ENCODE measurements around the gene APOA4.
"Not testable (repeated sequence)": the region's sequence is repeated elsewhere in the genome, so short reads cannot be mapped to it uniquely, and the experiment has no call there.

The APOA4 gene

DNA sequence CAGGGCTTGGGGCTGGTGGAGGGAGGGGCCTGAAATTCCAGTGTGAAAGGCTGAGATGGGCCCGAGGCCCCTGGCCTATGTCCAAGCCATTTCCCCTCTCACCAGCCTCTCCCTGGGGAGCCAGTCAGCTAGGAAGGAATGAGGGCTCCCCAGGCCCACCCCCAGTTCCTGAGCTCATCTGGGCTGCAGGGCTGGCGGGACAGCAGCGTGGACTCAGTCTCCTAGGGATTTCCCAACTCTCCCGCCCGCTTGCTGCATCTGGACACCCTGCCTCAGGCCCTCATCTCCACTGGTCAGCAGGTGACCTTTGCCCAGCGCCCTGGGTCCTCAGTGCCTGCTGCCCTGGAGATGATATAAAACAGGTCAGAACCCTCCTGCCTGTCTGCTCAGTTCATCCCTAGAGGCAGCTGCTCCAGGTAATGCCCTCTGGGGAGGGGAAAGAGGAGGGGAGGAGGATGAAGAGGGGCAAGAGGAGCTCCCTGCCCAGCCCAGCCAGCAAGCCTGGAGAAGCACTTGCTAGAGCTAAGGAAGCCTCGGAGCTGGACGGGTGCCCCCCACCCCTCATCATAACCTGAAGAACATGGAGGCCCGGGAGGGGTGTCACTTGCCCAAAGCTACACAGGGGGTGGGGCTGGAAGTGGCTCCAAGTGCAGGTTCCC is 6.5 kb upstream of the APOA4 start, which contains the start of gene APOC3:
APOC3 (plus strand) TSS at position 383 of the 659 bp plus-strand sequence. CDS start 676 bp downstream, outside the sequence.
- DNase-seq (ENCODE audit: low spot score) = no peak

DNA sequence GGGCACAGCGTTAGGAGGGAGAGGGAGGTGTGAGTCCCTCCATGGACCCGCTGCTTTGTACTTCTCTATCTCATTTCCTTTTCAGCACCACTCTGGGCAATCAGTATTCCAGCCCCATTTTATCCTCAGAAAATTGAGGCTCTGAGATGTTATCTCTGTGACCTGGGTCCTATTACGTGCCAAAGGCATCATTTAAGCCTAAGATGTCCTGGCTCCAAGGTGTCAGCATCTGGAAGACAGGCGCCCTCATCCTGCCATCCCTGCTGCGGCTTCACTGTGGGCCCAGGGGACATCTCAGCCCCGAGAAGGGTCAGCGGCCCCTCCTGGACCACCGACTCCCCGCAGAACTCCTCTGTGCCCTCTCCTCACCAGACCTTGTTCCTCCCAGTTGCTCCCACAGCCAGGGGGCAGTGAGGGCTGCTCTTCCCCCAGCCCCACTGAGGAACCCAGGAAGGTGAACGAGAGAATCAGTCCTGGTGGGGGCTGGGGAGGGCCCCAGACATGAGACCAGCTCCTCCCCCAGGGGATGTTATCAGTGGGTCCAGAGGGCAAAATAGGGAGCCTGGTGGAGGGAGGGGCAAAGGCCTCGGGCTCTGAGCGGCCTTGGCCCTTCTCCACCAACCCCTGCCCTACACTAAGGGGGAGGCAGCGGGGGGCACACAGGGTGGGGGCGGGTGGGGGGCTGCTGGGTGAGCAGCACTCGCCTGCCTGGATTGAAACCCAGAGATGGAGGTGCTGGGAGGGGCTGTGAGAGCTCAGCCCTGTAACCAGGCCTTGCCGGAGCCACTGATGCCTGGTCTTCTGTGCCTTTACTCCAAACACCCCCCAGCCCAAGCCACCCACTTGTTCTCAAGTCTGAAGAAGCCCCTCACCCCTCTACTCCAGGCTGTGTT is 5.8 kb upstream of the APOA4 start:
- no peak for DNase-seq (ENCODE audit: low spot score)

DNA sequence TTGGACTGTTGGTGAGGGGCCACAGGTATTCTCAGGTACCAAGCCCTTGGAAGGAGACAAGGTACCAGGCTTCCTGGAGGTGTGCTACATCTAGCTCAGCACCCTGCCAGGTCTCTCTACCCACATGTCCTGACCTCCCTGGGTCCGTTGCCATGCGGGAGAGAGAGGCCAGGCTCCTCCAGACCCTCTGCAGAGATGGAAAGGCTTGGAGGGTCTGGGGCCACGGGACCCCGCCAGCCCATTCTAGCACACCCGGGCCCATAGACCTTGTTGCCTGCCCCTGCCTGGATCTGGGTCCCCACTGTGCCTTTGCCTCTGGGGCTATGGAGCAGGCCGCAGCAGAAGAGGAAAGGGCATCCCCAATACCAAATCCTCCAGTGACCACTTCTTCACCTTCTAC is 4.4 kb upstream of the APOA4 start:
- DNase-seq (ENCODE audit: low spot score) = no peak

DNA sequence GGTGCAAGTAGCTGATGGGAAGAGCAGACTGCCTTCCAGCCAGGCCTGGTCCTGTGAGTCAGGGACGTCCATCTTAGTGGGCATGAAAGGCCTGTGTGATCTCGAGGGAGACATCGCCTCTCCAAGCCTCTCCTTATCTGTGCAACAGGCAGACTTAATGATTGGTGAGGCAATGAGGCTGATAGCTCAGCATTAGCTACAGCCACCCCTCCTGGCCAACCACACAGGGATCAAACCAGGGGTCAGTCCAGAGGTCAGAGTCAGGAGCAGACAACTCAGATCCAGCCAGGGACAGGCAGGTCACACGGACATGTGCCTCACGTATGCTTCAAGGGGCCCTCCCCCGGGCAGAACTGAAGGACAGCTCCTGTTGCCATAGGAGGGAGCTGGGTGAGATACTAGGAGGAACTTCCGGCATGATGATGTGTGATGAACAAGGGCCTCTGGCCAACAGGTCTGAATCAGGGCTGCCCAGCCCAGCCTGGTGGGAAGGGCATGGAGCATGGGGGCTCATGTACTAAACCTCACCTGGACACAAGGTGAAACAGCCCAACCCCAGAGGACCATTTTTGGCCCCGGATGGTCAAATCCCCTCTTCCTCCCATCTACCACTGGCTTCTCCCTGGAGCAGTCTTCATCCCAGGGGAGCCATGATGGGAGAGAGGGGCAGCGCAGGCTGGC is 3.8 kb upstream of the APOA4 start:
- no peak for DNase-seq (ENCODE audit: low spot score)

DNA sequence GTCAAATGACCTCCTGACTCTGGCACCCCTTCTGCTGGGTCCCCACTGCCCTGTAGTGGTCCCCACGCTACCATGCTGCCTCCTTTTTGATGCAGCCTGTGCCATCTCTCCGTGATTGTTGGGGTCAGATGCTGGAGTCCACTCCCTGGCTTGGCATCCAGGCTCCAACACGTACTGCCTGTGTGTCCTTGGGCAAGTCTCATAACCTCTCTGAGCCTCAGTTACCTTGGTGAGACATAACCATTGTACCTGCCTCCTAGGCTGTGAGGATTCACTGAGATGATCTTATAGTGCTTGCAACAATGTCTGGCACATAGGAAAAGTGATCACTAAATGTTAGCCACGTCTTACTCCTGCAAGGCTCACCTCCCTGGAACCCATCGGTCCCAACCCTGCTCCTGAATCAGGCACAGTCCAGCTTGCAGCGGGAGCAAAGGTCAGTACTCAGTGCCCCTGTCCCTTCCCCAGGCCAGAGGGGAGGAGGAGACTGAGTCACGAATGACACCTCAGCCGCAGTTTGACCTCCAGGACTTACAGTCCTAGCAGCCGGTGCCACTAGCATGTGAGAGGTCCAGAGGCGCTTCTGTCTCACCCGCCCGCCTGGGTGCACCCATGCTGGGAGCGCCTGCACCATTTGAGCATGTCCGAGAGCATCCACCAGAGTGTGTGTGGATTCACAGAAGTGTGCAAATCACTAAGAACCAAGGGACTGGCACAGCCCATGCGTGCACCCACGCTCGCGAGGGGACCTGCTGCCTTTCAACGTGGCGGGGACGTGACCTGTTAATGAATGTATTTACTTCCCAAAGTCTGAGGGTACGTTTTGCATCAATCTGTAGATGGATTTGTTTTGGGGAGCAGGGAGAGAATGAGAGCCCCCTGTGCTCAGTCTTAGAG is 3.0 kb upstream of the APOA4 start:
- no peak for DNase-seq (ENCODE audit: low spot score)

DNA sequence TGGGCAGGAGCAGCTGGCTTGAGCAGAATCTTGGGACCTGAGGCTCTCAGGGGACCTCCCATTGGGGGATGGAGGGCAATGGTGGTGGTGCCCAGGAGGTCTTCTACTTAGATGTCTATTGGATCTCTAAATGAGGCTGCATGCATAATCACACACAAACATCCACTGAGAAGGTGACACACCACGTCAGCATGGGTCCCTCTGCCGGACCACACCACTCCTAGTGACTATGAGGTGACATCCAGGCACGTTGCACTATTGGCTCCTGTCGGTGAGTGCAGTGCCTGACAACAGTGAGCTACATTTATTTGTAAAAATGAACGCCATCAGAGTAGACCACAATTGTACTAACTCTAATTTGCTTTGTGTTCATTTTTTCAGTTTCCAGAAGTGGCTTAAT is 2.3 kb upstream of the APOA4 start:
- DNase-seq (ENCODE audit: low spot score) = no peak

DNA sequence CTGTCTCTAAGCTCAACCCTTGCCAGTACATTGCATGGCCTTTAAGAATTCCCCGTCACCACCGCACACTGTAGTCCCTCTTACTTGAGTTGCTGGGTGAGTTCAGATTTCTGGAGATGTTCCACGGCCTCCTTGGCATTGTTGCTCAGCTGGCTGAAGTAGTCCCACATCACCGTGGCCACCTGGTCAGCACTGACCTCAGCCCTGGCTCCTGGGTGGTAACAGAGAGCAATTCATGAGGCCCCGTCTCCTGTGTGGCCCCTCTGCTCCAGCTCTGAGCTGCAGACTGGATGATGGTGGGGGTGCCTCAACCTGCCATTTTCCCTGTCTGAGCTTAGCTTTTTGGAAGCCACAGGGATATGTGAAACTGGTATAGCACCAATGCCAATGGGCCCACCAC is 529 bp downstream of the APOA4 start:
- DNase-seq (ENCODE audit: low spot score) = no peak

DNA sequence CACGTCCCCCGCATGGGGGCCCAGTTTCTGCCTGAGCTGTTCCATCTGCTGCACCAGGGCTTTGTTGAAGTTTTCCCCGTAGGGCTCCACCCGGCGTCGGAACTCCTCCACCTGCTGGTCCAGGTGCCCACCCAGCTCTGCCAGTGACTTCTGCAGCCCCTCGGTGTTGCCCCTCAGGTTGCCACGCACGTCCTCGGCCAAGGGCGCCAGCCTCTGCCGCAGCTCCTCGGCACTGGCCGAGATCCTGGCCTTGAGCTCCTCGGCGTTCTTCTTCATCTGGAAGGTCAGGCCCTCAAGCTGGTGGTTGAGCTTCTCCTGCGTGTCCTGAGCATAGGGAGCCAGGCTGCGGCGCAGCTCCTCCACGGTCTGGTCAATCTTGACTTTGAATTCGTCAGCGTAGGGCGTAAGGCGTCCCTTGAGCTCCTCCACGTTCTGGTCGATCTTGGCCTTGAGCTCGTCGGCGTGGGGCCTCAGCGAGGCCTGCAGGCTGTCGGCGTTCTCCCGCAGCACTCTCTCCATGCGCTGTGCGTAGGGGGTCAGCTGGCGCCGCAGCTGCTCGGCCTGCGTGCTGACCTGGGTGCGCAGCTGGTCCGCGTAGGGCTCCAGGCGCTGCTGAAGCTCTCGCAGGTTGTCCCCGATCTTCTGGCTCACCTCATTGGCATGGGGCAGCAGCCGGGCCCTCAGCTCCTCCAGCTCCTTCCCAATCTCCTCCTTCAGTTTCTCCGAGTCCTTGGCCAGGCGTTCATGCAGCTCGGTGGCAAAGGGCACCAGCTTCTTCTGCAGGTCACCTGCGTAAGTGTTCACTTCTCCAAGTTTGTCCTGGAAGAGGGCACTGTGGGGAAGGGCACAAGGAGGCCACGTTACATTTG is 1.8 kb downstream of the APOA4 start:
- DNase-seq (ENCODE audit: low spot score) = no peak

DNA sequence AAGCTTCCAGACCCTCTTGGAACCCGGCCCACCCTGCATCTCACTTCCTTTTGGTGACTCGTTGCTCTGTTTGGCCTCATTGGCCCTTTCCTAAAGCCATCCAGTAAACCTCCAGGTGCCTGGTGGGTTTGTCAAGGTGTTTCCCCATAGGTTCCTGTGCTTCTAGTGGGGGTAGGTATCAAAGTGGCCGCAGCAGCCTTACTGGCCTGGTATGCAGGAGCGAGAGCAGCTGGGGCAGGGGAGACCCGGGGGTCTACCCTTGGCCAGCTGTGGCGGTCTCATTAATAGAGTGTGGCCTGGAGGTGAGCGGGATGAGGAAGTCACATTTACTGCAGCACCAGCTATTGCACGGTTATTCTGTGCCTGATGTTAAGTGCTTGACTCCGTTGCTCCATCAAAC is 4.1 kb downstream of the APOA4 start:
- DNase-seq (ENCODE audit: low spot score) = no peak

DNA sequence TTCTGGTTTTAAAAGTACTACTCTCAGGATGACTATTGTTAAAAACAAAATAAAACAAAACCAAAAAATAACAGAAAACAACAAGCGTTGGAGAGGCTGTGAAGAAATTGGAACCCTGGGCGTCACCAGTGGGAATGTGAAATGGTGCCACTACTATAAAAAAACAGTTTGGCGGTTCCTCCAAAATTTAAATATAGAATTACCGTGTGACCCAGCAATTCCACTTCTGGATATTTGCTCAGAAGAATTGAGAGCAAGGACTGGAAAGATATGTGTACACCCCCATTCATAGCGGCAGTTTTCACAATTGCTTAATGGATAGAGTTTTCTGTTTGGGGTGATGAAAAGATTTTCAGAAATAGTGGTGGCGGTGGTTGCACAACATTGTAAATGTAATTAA is 8.6 kb downstream of the APOA4 start:
- DNase-seq (ENCODE audit: low spot score) = no peak

DNA sequence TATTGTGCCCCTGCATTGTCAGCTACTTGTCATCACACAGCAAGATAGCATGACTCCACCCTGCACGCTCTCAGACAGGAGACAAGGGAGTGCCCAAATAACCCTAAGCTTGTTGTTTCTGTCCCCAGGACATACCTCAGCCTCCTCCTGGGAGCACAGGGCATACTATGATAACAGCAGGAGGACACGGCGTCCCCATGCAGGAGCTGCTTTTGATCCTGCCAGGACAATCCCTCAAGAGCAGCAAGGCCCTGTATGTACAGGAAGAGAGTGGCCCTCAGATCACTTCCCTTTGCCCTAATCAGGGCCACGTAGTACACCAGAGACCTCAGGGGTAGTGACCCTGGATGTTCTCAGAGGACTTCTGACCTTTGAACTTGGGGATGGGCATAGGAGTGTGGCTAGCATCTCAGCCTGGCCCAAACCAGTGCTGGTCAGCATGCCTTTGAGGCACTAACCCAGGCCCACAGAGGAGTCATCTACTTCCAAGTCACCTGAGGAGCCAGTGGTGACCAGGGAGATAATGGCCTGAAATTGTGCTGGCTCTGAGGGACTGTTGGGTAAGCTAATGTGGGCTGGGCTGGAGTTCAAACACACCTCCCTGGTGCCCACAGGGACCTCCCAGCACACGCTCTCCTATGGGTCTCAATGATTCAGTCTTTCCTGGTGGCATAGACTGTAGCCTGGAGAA is 9.2 kb downstream of the APOA4 start:
- no peak for DNase-seq (ENCODE audit: low spot score)

DNA sequence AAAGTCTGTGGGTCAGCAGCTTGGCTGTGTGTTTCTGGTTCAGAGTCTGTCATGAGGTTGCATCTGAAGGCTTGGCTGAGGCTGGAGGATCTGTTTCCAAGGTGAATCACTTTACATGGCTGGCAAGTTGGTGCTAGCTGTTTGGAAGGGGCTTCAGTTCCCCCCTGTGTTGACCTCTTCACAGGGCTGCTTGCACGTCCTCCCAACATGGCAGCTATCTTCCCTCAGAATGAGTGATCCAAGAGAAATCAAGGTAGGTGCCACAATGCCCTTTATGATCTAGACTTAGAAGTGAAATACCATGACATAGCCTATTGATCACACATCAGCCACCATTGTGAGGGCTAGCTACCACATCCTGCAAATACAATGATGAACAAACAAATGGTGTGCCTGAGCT is 9.9 kb downstream of the APOA4 start:
- DNase-seq (ENCODE audit: low spot score) = no peak

DNA sequence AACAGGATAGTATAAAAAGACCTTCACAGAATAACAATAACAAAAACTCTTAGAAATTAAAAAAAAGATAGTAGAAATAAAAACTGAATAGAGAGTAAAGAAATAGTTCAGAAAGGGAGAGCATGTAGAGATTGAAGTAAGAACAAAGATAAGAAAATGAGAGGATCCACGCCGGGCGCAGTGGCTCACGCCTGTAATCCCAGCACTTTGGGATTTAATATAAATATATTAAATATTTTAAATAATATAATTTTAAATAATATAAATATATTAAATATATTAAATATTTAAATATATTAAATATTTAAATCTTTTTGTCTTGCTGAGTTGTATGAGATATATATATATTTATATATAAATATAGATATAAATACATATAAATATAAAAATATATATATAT is 11.0 kb downstream of the APOA4 start:
- no peak for DNase-seq (ENCODE audit: low spot score)

DNA sequence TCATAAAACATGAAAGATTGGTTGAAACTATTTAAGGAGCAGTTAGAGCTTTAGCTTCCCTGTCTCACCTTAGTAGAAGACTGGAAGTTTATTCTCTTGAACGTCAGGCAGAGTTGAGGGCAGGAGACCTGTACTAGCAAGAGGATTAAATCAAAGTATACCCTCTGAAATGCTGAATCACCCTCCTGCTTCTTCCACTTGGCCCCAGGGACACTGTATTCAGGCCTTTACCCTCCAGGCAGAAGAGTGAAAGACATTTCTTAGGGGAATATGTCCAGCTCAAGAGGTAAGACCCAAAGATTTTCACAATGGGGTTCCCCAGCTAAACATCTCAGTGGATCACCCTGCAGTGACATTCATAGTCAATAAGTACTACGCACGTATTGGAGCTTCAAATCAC is 11.9 kb downstream of the APOA4 start:
- no peak for DNase-seq (ENCODE audit: low spot score)

DNA sequence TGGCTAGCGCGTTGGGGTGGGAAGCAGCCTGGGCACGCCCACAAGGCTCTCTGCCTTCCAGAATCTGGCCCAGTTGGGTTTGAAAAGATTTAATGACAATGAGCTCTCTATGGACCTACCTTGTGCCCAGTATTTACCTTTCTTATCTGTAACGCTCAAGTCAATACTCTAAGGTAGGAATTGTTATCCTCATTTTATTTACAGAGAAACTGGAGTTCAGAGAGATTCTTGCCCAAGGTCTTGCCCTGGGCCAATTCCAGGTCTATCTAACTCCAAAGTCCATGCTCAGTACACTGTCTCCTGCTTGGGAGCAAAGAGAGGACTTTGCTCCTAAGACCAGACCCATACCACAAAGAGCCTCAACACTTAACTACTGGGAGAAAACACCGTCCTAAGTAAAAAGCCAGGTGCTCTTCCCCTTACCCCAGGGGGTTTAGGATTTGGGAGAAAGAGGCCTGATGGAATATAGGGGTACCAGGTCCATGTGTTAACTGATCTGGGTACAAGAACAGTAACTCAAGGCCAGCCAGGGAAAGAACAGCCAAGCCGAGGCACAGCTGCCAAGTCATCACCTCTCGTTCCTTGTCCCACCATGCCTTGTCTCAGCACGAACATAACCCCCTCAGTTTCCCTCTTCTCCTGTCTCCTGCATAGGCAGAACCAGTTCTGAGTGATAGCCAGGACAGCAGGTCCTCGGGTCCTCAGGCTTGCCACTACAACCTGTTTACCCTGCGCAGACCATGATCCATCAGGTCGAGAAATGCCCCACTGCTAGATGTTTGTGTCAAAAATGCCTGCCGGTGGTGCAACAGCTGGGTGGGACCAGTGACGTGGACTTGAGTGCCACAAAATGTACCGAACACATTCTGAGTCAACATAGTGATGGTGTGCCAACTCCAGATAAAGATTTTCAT is 14.6 kb downstream of the APOA4 start:
- DNase-seq (ENCODE audit: low spot score) = no peak

DNA sequence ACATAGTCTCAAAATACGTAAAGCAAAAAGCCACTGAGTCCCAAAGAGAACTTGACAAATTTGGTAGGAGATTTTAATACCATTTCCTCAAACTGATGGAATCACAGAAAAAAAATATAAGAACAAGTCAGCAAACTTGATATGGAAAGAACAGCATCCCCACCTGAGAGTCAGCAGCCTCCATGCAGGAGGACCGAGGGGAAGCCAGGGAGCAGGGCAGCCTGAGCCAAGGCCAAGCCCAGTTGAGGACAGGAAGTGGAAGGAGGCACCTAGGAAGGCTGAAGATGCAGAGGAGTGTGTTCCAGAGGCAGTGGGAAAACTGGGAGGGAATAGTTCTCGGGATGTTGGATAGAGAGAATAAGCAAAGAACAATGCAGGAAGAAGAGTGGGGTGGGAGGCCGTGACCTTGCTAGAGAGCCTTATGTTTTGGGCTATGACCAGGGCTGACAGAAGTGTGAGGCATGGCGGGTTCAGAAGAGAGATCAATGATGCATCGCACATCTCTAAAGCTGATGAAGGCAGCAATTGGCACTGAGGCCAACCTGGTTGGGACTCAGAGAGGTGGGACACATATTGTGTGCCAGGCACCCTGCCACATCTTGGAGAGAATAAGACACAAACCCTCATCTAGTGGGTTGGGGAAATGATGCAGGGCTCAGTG is 15.4 kb downstream of the APOA4 start:
- no peak for DNase-seq (ENCODE audit: low spot score)

DNA sequence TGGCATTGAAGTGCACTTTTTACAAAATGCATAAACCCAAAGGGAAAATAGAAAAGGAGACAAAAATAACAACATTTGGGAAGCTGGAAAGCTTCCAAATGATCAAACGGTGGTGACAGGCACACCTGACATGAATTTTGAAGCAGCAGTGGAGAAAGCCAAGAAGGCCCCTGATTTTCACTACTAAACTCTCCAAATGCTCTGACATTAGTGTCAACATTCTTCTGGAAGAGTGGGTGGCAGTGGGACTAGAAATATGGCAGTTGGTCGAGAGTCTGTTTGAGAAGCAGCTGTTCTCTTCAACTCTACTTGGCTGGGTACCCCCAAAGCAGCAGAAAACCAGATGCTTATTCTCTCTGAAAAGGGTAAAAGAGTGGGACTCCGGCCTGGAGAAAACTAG is 19.1 kb downstream of the APOA4 start:
- no peak for DNase-seq (ENCODE audit: low spot score)

DNA sequence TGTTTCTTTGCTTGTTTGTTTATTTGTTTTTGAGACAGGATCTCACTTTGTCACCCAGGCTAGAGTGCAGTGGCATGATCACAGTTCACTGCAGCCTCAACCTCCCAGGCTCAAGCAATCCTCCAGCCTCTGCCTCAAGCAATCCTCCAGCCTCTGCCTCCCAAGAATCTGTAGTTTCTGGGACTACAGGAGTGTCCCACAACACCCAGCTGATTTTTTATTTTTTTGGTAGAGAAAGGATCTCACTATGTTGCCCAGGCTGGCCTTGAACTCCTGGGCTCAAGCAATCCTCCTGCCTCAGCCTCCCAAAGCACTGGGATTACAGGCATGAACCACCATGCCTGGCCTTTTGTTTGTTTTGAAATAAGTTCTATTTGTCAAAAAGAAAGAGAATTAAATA is 21.4 kb downstream of the APOA4 start:
- DNase-seq (ENCODE audit: low spot score) = not testable (repeated sequence)

DNA sequence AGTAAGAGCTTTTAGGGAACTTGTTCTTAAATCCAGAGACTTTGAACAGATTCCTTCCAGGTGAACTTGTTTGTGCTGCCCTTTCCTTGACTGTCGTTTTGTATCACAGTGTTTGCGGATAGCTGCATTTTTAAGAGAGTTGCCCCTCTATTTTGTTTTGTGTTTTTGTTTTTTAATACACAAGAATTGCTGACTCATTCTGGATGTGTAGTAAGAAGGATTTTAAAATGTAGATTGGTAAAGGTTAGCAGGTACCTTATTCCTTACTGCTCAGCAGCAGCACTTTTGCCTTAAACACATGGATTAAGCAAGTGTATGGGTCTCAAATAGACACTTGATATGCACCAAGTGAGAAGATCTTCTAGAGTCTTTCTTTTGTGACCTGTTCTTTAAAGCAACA is 22.5 kb downstream of the APOA4 start:
- DNase-seq (ENCODE audit: low spot score) = no peak
